GM19467 (cell line): ENCODE measurements around the gene LDB3.
A peak's percentile ranks its signal among the peaks of the same experiment; 100 is the strongest.
"Not testable (repeated sequence)": the region's sequence is repeated elsewhere in the genome, so short reads cannot be mapped to it uniquely, and the experiment has no call there.

Experiments
- ATAC-seq: cut with Tn5 transposase; IDR thresholded peaks from one replicate; pipeline ENCODE4 v1.9.1; 2021; ENCODE audit warnings: mild to moderate bottlenecking, moderate library complexity; ENCODE audit not compliant: unreplicated experiment

The LDB3 gene

GRCh38 chr10:86725980-86726676 lies 57.8 kb downstream of the LDB3 start:
- no peak for ATAC-seq

- no peak for ATAC-seq
These were observed 58.3 kb downstream of the LDB3 start for GRCh38 chr10:86726677-86726999.

DNA sequence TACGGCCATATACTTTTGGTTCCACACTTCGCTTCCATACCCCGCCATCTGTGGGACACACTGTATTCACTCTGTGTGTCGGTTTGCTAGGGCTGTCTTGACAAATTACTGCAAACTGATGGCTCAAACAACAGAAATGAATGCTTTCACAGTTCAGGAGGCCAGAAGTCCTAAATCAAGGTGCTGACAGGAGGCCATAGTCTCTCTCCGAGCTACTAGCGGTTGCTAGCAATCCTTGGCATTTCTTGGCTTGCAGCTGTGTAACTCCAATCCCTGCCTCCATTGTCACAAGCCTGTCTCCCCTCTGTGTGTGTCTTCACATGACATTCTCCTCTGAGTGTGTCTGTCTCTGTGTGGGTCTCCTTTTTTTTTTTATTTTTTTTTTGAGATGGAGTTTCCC lies 59.2 kb downstream of the LDB3 start:
- ATAC-seq, result no peak

- ATAC-seq, result no peak
These were observed 59.7 kb downstream of the LDB3 start for GRCh38 chr10:86728056-86728455.

- no peak for ATAC-seq
These were observed 61.4 kb downstream of the LDB3 start for GRCh38 chr10:86729677-86730076.

DNA sequence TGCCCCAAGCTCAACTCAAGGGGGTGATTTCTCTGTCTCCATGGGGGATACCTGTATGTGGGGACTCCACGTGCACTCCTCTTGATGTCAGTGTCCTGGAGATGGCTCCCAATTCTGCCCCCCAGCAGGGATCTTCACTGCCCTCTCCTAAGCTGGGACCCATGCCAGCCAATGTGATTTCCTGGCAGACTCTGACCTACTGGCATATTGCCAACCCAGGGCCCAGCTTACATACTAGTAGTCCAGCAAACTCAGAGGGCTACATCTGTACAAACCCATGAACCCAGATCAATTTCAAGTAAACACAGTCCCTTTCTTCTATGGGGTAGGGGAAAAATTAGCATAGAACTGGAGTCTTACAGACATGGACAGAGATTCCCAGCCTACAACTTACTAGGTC lies 61.9 kb downstream of the LDB3 start:
- ATAC-seq, result no peak

DNA sequence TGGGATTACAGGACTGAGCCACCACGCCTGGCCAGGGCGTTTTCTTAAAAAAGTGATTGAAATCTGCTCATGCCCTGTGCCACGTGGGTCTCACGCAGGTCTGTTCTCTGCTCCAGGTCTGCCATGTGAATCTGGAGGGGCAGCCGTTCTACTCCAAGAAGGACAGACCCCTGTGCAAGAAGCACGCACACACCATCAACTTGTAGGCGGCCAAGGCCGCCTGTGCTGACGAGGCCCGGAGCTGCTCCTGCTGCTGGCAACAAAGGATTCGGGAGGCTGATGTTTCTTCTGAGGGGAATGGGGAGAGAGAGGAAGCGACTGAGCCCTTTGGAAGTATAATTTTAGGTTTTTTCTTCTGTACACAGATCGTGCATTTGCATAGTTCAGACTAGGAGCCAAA lies 64.5 kb downstream of the LDB3 start:
- ATAC-seq, result no peak

DNA sequence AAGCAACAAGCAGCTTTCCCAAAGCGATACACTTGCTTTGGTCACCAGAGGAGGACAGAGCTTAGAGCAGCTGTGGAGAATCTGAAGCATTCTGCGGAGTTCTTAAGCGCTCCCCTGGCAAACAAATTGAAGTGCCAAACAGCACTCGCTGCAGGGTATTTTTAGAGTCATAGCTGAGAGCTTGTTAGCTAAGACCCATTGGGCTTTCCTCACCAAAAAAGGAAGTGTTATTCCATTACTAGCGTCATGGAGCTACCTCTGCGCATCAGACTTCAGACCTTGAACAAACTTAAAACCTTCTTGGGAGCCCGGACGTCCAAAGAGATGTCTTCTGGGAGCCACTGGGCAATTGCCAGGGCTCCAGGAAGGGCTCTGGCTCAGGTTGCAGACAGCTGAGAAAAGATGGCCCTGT lies 65.0 kb downstream of the LDB3 start:
- ATAC-seq, result no peak

DNA sequence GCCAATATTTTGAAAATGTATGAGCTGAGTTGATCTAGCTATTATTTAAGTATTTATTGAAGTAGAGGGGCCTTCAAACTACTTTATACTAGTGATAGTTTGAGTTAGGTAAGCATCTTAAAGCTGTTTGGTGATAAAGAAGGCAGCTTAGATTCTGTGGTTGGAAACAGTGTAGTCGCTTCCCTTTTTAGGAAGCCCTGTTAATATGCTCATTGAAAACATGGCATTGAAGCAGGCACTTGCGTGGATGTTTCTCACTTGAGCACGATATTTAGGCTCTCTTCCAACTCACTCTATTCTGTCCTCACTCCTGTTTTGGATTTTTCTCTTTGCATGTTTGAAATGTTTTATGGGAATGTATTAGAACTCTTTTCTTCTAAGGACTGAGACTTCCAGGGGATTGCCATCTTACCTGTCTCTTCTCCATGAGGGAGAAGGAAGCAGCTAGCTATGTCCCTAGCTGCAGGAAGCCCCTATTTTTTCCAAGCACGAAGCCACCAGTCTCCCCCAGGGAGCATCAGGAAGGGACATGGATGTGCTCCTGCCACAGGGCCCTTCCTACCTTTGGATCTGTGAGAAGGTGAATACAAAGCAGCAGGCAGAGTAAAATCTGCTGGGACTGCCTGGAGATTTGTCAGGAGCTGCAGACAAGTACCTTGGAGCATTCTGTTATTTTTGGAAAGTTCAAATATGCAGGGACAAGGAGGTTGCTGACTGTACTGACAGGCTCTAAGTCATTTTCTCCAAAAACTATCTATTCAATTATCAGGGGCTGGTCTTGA lies 66.1 kb downstream of the LDB3 start:
- ATAC-seq, result no peak

DNA sequence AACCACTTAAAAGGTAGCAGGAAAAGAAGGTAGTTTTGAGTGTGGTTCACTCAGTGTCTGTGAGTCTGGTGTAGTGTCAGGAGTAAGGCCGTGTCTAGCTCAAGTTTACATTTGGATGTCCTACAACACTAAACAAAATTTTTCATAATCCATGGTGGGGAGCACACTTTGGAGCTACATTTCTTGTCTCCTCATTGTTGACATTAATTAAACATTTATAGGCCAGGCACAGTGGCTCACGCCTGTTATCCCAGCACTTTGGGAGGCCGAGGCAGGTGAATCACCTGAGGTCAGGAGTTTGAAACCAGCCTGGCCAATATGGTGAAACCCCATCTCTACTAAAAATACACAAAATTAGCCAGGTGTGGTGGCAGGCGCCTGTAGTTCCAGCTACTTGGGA lies 67.0 kb downstream of the LDB3 start:
- not testable (repeated sequence) for ATAC-seq

DNA sequence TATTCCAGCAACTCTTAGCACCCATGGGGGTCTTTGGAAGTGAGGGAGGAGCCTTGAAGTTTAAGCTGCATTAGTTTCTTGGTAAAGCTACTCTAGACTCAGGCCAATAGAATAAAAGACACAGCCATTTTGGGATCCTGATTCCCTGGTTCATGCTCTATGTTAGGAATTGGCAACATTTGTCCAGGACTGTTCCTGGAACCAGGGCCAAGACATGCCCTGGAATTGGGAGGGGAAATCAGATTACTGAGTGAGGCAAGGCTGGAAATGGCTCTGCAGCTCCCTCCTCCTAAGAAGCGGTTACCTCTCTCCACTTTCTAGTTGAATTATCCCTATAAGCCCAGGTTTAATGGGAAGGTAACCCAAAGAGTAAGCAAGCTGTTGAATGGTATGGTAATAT lies 73.9 kb downstream of the LDB3 start:
- no peak for ATAC-seq

DNA sequence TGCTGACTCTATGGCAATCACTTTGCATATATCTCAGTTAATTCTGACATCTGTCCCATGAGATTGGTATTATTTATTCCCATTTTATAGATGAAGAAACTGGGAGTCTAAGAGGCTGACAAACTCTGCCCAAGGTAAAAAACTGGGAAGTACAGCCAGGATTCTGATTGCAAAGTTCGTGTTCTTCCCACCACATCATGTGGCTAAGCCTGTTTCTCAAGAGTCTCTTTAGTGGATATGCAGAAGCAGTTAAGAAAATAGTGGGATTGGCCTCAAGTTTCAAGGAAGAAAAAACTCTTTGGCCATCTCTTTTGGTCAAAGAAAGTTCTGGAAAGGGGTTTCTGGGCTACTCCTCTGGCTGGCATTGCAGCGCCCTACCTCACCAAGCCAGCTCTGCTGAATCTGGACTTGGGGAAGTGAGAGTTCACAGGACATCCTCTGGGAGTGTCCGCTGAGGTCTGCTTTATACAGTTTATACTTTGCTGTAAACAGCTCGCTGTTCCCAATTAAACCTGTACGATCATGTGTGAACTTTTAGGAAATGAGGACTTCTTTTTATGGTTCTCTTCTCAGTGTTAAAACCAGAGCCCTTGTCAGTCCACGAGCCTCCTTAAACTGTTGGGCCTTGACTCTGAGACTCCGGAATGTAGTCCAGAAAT lies 75.9 kb downstream of the LDB3 start:
- ATAC-seq, result no peak

DNA sequence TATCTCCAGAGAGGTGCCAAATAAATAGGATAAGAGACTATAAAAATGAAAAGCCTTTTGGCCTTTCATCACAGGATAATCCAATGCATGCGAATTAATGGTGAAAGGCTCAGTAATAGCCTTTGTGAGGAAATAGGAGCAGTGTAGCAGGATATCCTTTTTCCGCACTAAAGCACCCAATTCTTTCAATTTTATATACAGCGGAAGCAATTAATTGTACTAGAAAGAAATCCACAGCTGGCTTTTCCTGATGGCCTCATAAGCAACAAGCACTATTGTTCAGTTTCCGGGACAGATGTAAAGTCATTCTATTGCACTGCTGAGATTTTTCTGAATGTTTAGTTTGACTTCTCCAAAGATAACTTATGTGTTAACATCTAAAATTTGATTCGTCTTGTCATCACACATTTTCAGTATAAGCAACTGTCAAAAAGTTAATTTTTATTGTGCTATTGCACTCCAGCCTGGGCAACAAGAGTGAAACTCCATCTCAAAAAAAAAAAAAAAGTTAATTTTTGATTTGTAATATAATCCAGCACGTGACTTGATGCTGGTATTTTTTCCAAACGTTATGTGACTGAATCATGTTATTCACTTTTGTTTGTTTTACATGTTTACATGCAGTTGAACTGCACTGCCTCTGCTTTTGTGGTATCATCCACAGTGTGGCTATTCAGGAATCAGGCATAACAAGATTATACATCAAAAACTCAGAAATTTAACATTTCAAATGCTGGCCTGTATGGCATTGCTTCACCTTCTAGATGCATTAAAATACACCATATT lies 79.7 kb downstream of the LDB3 start:
- no peak for ATAC-seq

- no peak for ATAC-seq
These were observed 81.5 kb downstream of the LDB3 start for GRCh38 chr10:86749854-86750253.

- no peak for ATAC-seq
These were observed 83.2 kb downstream of the LDB3 start for GRCh38 chr10:86751477-86751876.

DNA sequence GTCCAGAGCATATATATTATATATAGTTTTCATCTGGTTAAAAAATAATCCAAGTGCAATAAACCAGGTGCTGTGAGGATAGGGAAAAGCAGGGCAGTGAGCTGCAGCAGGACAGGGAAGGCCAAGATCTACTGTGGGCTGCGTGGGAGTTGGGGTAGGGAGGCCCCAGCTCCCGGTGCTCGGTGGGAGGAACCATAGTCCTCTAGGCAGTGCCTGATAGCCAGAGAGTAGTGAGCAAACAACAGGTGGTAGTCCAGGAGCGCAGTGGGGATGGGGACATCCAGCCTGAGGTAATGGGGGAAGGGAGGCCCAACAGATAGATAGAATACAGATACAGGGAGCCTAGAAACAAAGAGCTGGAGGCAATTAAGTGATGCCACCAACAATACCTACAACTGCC lies 84.0 kb downstream of the LDB3 start:
- no peak for ATAC-seq

DNA sequence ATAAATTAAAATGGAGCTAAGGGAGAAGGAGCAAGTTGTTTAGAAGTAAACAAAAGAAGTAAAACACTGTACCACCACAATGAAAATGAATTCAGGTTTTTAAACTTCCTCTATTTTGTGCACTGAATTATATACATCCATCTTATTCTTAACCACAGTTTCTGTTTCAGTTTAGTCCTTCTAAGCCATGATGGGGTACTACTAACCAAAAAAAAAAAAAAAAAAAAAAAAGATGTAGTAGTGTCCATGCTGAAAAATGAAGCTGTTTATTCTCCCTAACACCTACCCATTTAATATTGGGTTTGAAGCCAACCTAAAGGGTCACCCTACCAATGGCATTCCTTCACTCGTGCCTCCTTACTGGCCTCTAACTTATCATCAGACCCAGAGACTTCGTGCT lies 84.7 kb downstream of the LDB3 start:
- no peak for ATAC-seq

DNA sequence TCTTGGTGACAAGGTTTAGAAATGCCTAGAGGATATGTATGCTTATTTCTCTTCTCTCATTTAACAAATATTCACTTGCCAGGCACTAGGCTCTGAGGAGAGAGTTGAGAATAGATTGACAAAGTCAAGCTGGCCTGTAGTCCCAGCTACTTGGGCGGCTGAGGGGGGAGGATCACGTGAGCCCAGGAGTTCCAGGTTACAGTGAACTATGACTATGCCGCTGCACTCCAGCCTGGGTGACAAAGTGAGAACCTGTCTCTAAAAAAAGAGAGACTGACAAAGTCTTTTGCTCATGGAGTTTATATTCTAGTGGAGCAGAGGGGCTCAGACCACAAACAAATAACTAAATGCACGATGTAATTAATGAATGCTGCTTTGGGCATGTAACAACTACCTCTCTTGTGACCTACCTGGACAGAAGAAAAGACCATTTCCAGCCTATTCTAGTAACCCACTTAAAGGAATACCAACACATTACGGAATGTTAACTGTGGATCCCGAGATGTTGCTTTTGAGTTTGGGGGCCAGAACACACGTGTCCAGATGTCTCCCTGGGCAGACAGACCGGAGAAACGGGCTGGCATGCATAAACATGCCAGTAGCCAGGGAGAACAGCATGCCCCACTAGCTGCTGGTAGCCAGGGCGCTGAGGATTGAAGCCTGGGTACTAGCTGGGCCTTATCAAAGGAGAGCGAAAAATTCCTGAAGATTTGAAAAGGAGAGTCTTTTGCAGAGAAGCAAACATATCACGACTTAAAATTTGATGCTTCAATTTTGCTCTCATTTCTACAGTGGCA lies 85.5 kb downstream of the LDB3 start:
- no peak for ATAC-seq

DNA sequence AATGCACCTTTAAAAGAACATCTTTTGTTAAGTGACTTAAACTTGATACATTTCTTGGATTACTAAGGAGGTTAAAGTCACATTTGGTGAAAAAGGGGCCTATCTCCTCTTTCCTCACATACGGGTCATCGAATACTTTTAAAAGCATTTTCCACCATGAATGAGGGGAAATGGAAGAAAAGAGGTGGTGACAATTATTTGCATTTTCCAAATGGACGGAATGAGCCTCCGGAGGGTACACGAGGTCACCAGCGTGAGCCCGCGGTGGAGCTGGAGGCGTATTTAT lies 87.1 kb downstream of the LDB3 start:
- no peak for ATAC-seq

- ATAC-seq, result peak; percentile 76
These were observed 87.6 kb downstream of the LDB3 start for GRCh38 chr10:86755740-86756510.
